SH-SY5Y (cell line): ENCODE results near the gene AMPD1.

Experiments used
- GATA2 ChIP-seq: IDR thresholded peaks from 2 replicates; pipeline ENCODE4 v1.6.1; 2011; ENCODE audit warnings: mild to moderate bottlenecking, low read depth, low read length
- GATA3 ChIP-seq: IDR thresholded peaks from 2 replicates; pipeline ENCODE4 v1.6.1; 2011; ENCODE audit warnings: low read depth, mild to moderate bottlenecking, low read length, moderate library complexity

GRCh38 chr1:114716304-114717170, 21.2 kb upstream of the AMPD1 start, which contains the start of gene NRAS:
- no peak for TF ChIP-seq GATA3
- TF ChIP-seq GATA2, result no peak
